Progenitor cell of endocrine pancreas (in vitro differentiated cells): ENCODE measurements around the gene SRGAP1. TPM values are rescaled to one million over a fixed set of nuclear protein-coding genes. Genes with fewer than 3 reads are reported as not detected.

Experiments used
- DNase-seq: peaks from one replicate; pipeline ENCODE4 v3.0.0; 2021; ENCODE audit warnings: low spot score; ENCODE audit not compliant: unreplicated experiment
- H3K27ac Mint-ChIP-seq: 2 replicates; pipeline ENCODE4 v1.8.0; 2021; ENCODE audit warnings: mild to moderate bottlenecking, moderate library complexity, mixed read lengths
- H3K27me3 Mint-ChIP-seq: 2 replicates; pipeline ENCODE4 v1.8.0; 2021; ENCODE audit warnings: mixed read lengths
- H3K36me3 Mint-ChIP-seq: 2 replicates; pipeline ENCODE4 v1.8.0; 2022; ENCODE audit warnings: mixed read lengths; ENCODE audit not compliant: insufficient read depth
- H3K4me1 Mint-ChIP-seq: 2 replicates; pipeline ENCODE4 v1.8.0; 2021; ENCODE audit warnings: low read depth, mixed read lengths
- H3K4me3 Mint-ChIP-seq: 2 replicates; pipeline ENCODE4 v1.8.0; 2021; ENCODE audit warnings: low read depth, mild to moderate bottlenecking, moderate library complexity, mixed read lengths
- H3K9me3 Mint-ChIP-seq: 2 replicates; pipeline ENCODE4 v1.8.0; 2021; ENCODE audit warnings: low read depth, mixed read lengths
- total RNA-seq: library from RNA; stranded (reverse); gene quantifications from 2 replicates; pipeline ENCODE4 v1.2.1, GENCODE V29; 2021
- TF ChIP-seq, protein P1 (sequence below): fragments of 200-600 bp; sonication (generic); IDR thresholded peaks from one replicate; pipeline ENCODE4 v1.5.0; 2021; ENCODE audit warnings: antibody characterized with exemption, mild to moderate bottlenecking; ENCODE audit not compliant: unreplicated experiment

The SRGAP1 gene
- total RNA-seq, 1 donor from 2014 or later: 23.1 TPM

DNA sequence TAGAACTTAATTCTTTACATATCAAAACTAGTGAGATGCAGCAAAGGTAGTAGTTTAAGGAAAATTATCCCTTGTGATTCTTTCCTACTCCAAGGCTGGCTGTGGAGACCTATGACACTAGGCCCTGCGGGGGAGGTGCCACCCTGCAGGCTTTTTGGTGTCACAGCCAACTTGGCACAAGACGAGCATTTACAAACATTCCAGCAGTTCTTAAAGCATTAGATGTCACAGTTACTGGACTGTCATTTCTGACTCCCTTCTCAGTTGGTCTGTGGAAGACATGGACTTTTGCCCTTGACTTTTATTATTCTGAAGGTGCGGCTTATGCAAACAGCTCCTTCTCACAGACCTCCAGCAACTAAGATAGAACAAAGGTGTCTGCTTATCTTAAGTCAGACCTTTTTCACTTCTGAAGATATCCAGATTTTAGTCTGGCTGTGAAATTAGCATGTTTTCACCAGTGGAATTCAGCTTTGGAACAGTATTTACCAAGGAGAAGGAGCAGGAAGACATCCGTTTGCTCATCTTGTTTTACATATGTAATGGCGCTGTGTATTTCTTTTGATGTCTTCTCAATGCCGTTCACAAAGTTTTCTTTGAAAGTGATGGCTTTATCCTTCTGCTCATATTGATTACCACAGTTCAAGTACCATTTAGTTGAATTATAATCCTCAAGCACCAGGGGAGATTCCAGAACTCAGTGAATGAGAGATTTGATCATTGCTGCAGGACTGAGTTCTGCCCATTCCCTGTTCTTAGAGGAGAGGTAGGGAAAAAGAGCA, 17.9 kb downstream of the SRGAP1 start:
- Mint-ChIP-seq H3K4me1 (peaks cover 15% of the 10 kb centered on the region), H3K27me3 (no peaks in the 10 kb centered on the region), H3K36me3 (no peaks in the 10 kb centered on the region), H3K9me3 (no peaks in the 10 kb centered on the region), H3K4me3 (peak overlapping the region; percentile 7), H3K27ac (peak overlapping the region; percentile 80)
- no peak for DNase-seq
- TF ChIP-seq, protein P1, sequence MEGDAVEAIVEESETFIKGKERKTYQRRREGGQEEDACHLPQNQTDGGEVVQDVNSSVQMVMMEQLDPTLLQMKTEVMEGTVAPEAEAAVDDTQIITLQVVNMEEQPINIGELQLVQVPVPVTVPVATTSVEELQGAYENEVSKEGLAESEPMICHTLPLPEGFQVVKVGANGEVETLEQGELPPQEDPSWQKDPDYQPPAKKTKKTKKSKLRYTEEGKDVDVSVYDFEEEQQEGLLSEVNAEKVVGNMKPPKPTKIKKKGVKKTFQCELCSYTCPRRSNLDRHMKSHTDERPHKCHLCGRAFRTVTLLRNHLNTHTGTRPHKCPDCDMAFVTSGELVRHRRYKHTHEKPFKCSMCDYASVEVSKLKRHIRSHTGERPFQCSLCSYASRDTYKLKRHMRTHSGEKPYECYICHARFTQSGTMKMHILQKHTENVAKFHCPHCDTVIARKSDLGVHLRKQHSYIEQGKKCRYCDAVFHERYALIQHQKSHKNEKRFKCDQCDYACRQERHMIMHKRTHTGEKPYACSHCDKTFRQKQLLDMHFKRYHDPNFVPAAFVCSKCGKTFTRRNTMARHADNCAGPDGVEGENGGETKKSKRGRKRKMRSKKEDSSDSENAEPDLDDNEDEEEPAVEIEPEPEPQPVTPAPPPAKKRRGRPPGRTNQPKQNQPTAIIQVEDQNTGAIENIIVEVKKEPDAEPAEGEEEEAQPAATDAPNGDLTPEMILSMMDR: no peak

DNA sequence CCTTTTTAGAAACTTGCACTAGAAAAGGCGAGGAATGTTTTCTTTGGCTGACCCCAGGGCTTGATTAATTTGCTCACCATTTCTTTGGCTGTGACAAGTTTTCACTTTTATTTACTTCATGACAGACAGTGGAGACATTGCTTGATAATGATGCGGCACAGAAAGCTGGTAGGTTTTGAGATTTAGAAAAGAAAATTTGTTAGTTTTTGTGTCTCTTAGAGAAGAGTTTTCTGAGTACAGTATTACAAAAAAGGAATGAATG, 18.4 kb downstream of the SRGAP1 start:
- Mint-ChIP-seq H3K4me3 (no peak overlapping the region), H3K4me1 (peaks cover 15% of the 10 kb centered on the region), H3K27me3 (no peaks in the 10 kb centered on the region), H3K36me3 (no peaks in the 10 kb centered on the region), H3K27ac (peak overlapping the region; percentile 80), H3K9me3 (no peaks in the 10 kb centered on the region)
- TF ChIP-seq, protein P1: no peak
- DNase-seq: no peak

DNA sequence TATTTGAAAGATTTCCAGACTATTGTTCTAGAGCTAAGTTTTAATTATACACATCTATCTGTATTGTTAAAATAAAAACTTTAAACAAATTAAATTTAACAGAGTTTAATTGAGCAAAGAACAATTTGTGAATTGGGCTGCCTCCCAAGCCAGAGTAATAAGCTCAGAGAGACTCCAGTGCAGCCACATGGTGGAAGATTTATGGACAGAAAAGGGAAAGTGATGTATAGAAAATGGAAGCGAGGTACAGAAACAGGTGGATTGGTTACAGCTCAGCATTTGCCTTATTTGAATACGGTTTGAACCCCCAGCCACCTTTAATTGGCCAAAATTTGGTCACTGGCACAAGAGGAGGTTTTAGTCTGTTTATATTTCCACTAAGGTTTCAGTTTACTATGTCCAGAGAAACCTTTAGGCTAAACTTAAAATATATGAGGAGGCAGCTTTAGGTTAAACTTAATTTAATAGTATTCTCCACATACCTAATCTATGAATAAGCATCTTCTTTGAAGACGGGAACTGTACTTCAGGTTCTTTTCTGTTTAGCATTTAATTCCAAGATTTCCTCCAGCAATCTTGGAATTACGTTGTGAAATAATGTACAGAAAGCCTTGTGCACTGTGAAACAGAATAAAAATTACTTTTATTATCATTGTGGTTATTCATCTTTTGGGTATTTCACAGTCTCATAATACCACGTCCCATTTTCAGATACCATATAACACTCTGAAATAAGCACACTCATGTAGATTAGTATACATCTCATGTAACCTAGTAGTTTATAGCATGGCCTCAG, 19.4 kb downstream of the SRGAP1 start:
- DNase-seq: no peak
- Mint-ChIP-seq H3K4me3 (no peak overlapping the region), H3K27ac (no peak overlapping the region), H3K27me3 (no peaks in the 10 kb centered on the region), H3K9me3 (no peaks in the 10 kb centered on the region), H3K4me1 (peaks cover 14% of the 10 kb centered on the region), H3K36me3 (no peaks in the 10 kb centered on the region)
- TF ChIP-seq, protein P1: no peak

DNA sequence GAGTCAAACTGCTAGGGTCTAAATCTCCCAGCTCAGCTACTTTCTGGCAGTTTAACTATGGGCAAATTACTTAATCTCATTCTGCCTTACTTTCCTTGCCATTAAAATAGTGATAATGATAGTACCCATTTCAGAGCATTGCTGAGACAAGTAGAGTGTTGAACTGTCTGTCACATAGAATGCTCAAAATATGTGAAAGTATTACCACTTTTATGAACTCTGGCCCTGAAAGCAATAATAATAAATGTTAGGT, 19.9 kb downstream of the SRGAP1 start:
- TF ChIP-seq, protein P1: no peak
- Mint-ChIP-seq H3K27ac (no peak overlapping the region), H3K4me3 (no peak overlapping the region), H3K4me1 (peaks cover 14% of the 10 kb centered on the region), H3K27me3 (no peaks in the 10 kb centered on the region), H3K36me3 (no peaks in the 10 kb centered on the region), H3K9me3 (no peaks in the 10 kb centered on the region)
- no peak for DNase-seq

DNA sequence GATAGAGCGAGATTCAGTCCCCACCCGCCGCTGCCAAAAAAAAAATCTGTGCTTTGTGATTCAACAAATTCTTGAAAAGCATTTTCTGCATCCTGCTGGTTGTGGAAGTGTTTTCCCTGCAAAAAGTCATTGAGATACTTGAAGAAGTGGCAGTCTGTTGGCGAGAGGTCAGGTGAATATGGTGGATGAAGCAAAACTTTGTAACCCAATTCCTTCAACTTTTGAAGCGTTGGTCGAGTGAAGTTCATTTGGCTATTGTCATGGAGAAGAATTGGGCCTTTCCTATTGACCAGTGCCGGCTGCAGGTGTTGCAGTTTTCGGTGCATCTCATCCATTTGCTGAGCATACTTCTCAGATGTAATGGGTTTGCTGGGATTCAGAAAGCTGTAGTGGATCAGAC, 20.9 kb downstream of the SRGAP1 start:
- TF ChIP-seq, protein P1: no peak
- peaks cover 15% of the 10 kb centered on the region for H3K4me1 Mint-ChIP-seq
- no peaks in the 10 kb centered on the region for H3K9me3 Mint-ChIP-seq
- H3K36me3 Mint-ChIP-seq: no peaks in the 10 kb centered on the region
- no peak overlapping the region for H3K4me3 Mint-ChIP-seq
- no peak overlapping the region for H3K27ac Mint-ChIP-seq
- H3K27me3 Mint-ChIP-seq: no peaks in the 10 kb centered on the region
- no peak for DNase-seq
